Liver (tissue), 9 donors: ENCODE measurements around the gene GAPVD1. TPM values are rescaled to one million over a fixed set of nuclear protein-coding genes. Genes with fewer than 3 reads are reported as not detected.
A peak's percentile ranks its signal among the peaks of the same experiment; 100 is the strongest.

Source experiments
- DNase-seq: peaks from one replicate; pipeline ENCODE4 v3.0.0-alpha.2; 2017; ENCODE audit warnings: low spot score
- H3K27ac ChIP-seq, 2 donors: one replicate each; pipeline ENCODE4 v1.7.0; 2013; ENCODE audit warnings: inconsistent platforms in 2 of 2, low read length in 2 of 2, control low read depth in 1 of 2, low read depth in 1 of 2, mild to moderate bottlenecking in 1 of 2
- H3K27me3 ChIP-seq, 4 donors: one replicate each; pipeline versions ENCODE4 v1.6.1 to v1.7.0; 2013; ENCODE audit warnings: low read length in 3 of 4, inconsistent platforms in 1 of 4, mild to moderate bottlenecking in 1 of 4, moderate library complexity in 1 of 4; ENCODE audit not compliant: control insufficient read depth in 4 of 4, insufficient read depth in 4 of 4
- H3K36me3 ChIP-seq, 4 donors: one replicate each; pipeline versions ENCODE4 v1.6.1 to v1.7.0; 2013; ENCODE audit warnings: low read length in 3 of 4, mild to moderate bottlenecking in 3 of 4, low read depth in 1 of 4, moderate library complexity in 1 of 4; ENCODE audit not compliant: control insufficient read depth in 4 of 4, insufficient read depth in 3 of 4
- H3K4me1 ChIP-seq, 4 donors: one replicate each; pipeline versions ENCODE4 v1.6.1 to v1.7.0; 2013; ENCODE audit warnings: low read length in 3 of 4, mild to moderate bottlenecking in 3 of 4, moderate library complexity in 1 of 4; ENCODE audit not compliant: control insufficient read depth in 4 of 4, insufficient read depth in 4 of 4
- H3K4me3 ChIP-seq, 3 donors: one replicate each; pipeline versions ENCODE4 v1.6.1 to v1.7.0; 2013; ENCODE audit warnings: low read length in 3 of 3, control low read depth in 1 of 3, low read depth in 1 of 3, mild to moderate bottlenecking in 1 of 3
- H3K9ac ChIP-seq, 2 donors: one replicate each; pipeline ENCODE4 v1.7.0; 2013; ENCODE audit warnings: low read length in 2 of 2, mild to moderate bottlenecking in 2 of 2, moderate library complexity in 2 of 2, control low read depth in 1 of 2, low read depth in 1 of 2
- H3K9me3 ChIP-seq, 4 donors: one replicate each; pipeline versions ENCODE4 v1.6.1 to v1.7.0; 2013; ENCODE audit warnings: low read length in 3 of 4; ENCODE audit not compliant: control insufficient read depth in 4 of 4
- ATF3 ChIP-seq: IDR thresholded peaks from 2 replicates; pipeline ENCODE4 v1.6.1; 2016; ENCODE audit warnings: antibody characterized with exemption
- CTCF ChIP-seq: fragments of 150-350 bp; IDR thresholded peaks from 2 replicates; pipeline ENCODE4 v1.5.1; 2017; ENCODE audit warnings: improper control_type of control experiment, low read depth, low read length; ENCODE audit not compliant: missing input control
- FOXA2 ChIP-seq: IDR thresholded peaks from 2 replicates; pipeline ENCODE4 v1.6.1; 2016; ENCODE audit warnings: antibody characterized with exemption
- HNF4A ChIP-seq, 2 donors: conservative IDR thresholded peaks; 2 replicates each; pipeline ENCODE4 v1.6.1; 2016; ENCODE audit warnings: antibody characterized with exemption in 2 of 2, mild to moderate bottlenecking in 2 of 2
- JUND ChIP-seq, 2 donors: IDR thresholded peaks; 2 replicates each; pipeline ENCODE4 v1.6.1; 2016; ENCODE audit warnings: antibody characterized with exemption in 2 of 2
- RAD21 ChIP-seq, 2 donors: IDR thresholded peaks; 2 replicates each; pipeline ENCODE4 v1.6.1; 2016; ENCODE audit warnings: antibody characterized with exemption in 2 of 2, mild to moderate bottlenecking in 2 of 2
- REST ChIP-seq: IDR thresholded peaks from 2 replicates; pipeline ENCODE4 v1.6.1; 2016; ENCODE audit warnings: antibody characterized with exemption, mild to moderate bottlenecking
- TAF1 ChIP-seq: conservative IDR thresholded peaks from 2 replicates; pipeline ENCODE4 v1.6.1; 2016; ENCODE audit warnings: antibody characterized with exemption, mild to moderate bottlenecking
- YY1 ChIP-seq: IDR thresholded peaks from 2 replicates; pipeline ENCODE4 v1.6.1; 2016; ENCODE audit warnings: antibody characterized with exemption, mild to moderate bottlenecking
- WGBS: extraction: QIAGEN DNeasy Blood & Tissue Kit; methylation state at CpG from one replicate; pipeline ENCODE4 v1.1.7; 2013; 5-methylcytosine and 5-hydroxymethylcytosine counted together
- polyA plus RNA-seq, 2 donors: library from polyadenylated mRNA; stranded (reverse) in 1 of 2; unstranded in 1 of 2; fragments of 200-250 nt in 1 of 2; fragments of >200 nt in 1 of 2; fragmentation: Nextera tagmentation in 1 of 2; extraction: Ambion mirVana in 1 of 2; gene quantifications; one replicate each; pipeline versions ENCODE4 v1.2.1 to v1.2.3, GENCODE V29; 2013 to 2015
- total RNA-seq, 2 donors: library from RNA; depleted of rRNA; stranded (reverse); fragments of >200 nt; gene quantifications; one replicate each; pipeline ENCODE4 v1.2.3, GENCODE V29; 2014
- donor health status: healthy.
- donor health status: healthy.
- donor health status: healthy.
- donor health status: healthy.
- donor health status: healthy.

The GAPVD1 gene
- total and polyA plus RNA-seq, 4 donors: 5.5 to 89.7 (median 28.6) TPM

- TF ChIP-seq REST (no peak), TAF1 (no peak), YY1 (no peak), JUND (IDR thresholded peaks at IDR 0.05) (no peak), HNF4A (conservative IDR thresholded peaks at IDR 0.05) (no peak)
These were observed 15.4 kb upstream of the GAPVD1 start (continued) for GRCh38 chr9:125246261-125246667.

GRCh38 chr9:125254231-125254630, 7.4 kb upstream of the GAPVD1 start:
- TF ChIP-seq REST (no peak), ATF3 (no peak), YY1 (no peak)
- no peaks in the 10 kb centered on the region for H3K4me1 ChIP-seq
- no peaks in the 10 kb centered on the region for H3K9me3 ChIP-seq
- H3K27ac ChIP-seq: no peak overlapping the region
- H3K4me3 ChIP-seq: no peak overlapping the region
- no peaks in the 10 kb centered on the region for H3K27me3 ChIP-seq
- no peak overlapping the region for H3K9ac ChIP-seq
- DNase-seq: no peak
- H3K36me3 ChIP-seq: no peaks in the 10 kb centered on the region

GRCh38 chr9:125255781-125256391, 5.7 kb upstream of the GAPVD1 start:
- no peak overlapping the region for H3K27ac ChIP-seq
- no peak overlapping the region for H3K9ac ChIP-seq
- peak; percentile 55 to 62 for TF ChIP-seq RAD21 (IDR thresholded peaks at IDR 0.05)
- no peak for TF ChIP-seq YY1
- TF ChIP-seq CTCF: peak; percentile 23
- no peak for TF ChIP-seq FOXA2
- no peak for TF ChIP-seq HNF4A (conservative IDR thresholded peaks at IDR 0.05)
- DNase-seq: peak; percentile 47
- 56% methylated on average over 2 of the region's 2 CpGs for WGBS
- H3K27me3 ChIP-seq: no peaks in the 10 kb centered on the region
- no peak overlapping the region for H3K4me3 ChIP-seq
- no peaks in the 10 kb centered on the region for H3K4me1 ChIP-seq
- no peaks in the 10 kb centered on the region for H3K36me3 ChIP-seq
- no peaks in the 10 kb centered on the region for H3K9me3 ChIP-seq
